ENCODE results near the gene ZNF182.

- TF ChIP-seq POLR2AphosphoS5 (IDR thresholded peaks at IDR 0.05; ENCODE audit: low read depth) (no peak), REST (IDR thresholded peaks at IDR 0.05; ENCODE audit: unreplicated experiment) (no peak), EZH2phosphoT487 (IDR thresholded peaks at IDR 0.05; ENCODE audit: unreplicated experiment) (no peak), CTCF (conservative IDR thresholded peaks at IDR 0.05; ENCODE audit: low read depth in 2 of 2) (no peak), EZH2 (IDR thresholded peaks at IDR 0.05; ENCODE audit: low read depth, unreplicated experiment) (no peak), STAT1 (IDR thresholded peaks at IDR 0.05; ENCODE audit: unreplicated experiment) (no peak), NANOG (IDR thresholded peaks at IDR 0.05; ENCODE audit: borderline replicate concordance) (no peak), JUNB (IDR thresholded peaks at IDR 0.05; ENCODE audit: unreplicated experiment) (no peak), ZNF331 (CRISPR knock-in tag; IDR thresholded peaks at IDR 0.05; ENCODE audit: low read depth) (no peak)
Observed at GRCh38 chrX:47933946-47934345, 69.8 kb downstream of the ZNF182 start.

Measured in GM23338 (cell line).